Esophagus mucosa (tissue), 1 donor: Measurements from ENCODE around the gene MSH5. TPM values are rescaled to one million over a fixed set of nuclear protein-coding genes. Genes with fewer than 3 reads are reported as not detected.

ENCODE experiments used
- ATAC-seq: fragments of 200-7000 bp; cut with Tn5 transposase; one replicate; pipeline ENCODE4 v1.9.1; 2020
- total RNA-seq: library from RNA; stranded (reverse); gene quantifications from one replicate; pipeline ENCODE4 v1.2.4, GENCODE V29; 2023
- donor health status: DM: yes; HTN: yes; CAD: no.

Gene MSH5
- total RNA-seq, 1 donor from 2014 or later: 12.0 TPM

- ATAC-seq: no peak
These were observed 21.5 kb downstream of the MSH5 start for GRCh38 chr6:31761343-31761742.

GRCh38 chr6:31762356-31762755 lies 22.6 kb downstream of the MSH5 start, which contains the start of gene SAPCD1:
Gene SAPCD1 (plus strand): TSS chr6:31762656. CDS start chr6:31763055, 399 bp downstream.
- ATAC-seq: no peak

- ATAC-seq: peak; percentile 20
These were observed 23.2 kb downstream of the MSH5 start for GRCh38 chr6:31762878-31763618.

GRCh38 chr6:31763619-31763940 lies 23.8 kb downstream of the MSH5 start:
- peak; percentile 45 for ATAC-seq

- no peak for ATAC-seq
These were observed 24.4 kb downstream of the MSH5 start for GRCh38 chr6:31764198-31764597.

- ATAC-seq: no peak
These were observed 25.7 kb downstream of the MSH5 start for GRCh38 chr6:31765559-31765909.

- no peak for ATAC-seq
These were observed 26.3 kb downstream of the MSH5 start for GRCh38 chr6:31765910-31766794.

- ATAC-seq: no peak
These were observed 27.4 kb downstream of the MSH5 start for GRCh38 chr6:31767096-31767645.

- no peak for ATAC-seq
These were observed 28.8 kb downstream of the MSH5 start for GRCh38 chr6:31768363-31769257.

- peak; percentile 87 for ATAC-seq
These were observed 30.0 kb downstream of the MSH5 start for GRCh38 chr6:31769684-31770371.

- no peak for ATAC-seq
These were observed 31.1 kb downstream of the MSH5 start for GRCh38 chr6:31770860-31771259.

GRCh38 chr6:31771992-31772358 lies 32.2 kb downstream of the MSH5 start:
- ATAC-seq: no peak

- peak; percentile 67 for ATAC-seq
These were observed 35.4 kb downstream of the MSH5 start for GRCh38 chr6:31775184-31775583.

- no peak for ATAC-seq
These were observed 36.1 kb downstream of the MSH5 start for GRCh38 chr6:31775633-31776484.

GRCh38 chr6:31776485-31776988 lies 36.7 kb downstream of the MSH5 start:
- peak; percentile 1 for ATAC-seq

GRCh38 chr6:31776989-31777666 lies 37.3 kb downstream of the MSH5 start, which contains the start of gene VWA7:
Gene VWA7 (minus strand): TSS chr6:31777328. CDS start chr6:31776779, 549 bp downstream.
- ATAC-seq: peak; percentile 73

GRCh38 chr6:31777667-31778050 lies 37.9 kb downstream of the MSH5 start:
- no peak for ATAC-seq

- ATAC-seq: no peak
These were observed 38.4 kb downstream of the MSH5 start for GRCh38 chr6:31778193-31778592.

GRCh38 chr6:31778999-31779885 lies 39.4 kb downstream of the MSH5 start:
- no peak for ATAC-seq
